H1 (cell line): ENCODE results near the gene GGCX. TPM values are rescaled to one million over a fixed set of nuclear protein-coding genes. Genes with fewer than 3 reads are reported as not detected.

Source experiments
- CHD7 ChIP-seq: fragments of 300-600 bp; sonication (generic); IDR thresholded peaks from 2 replicates; pipeline ENCODE4 v1.7.1; 2012; ENCODE audit warnings: low read length, moderate library complexity, mild to moderate bottlenecking, inconsistent platforms; ENCODE audit not compliant: insufficient replicate concordance
- polyA plus RNA-seq, 7 experiments: library from polyadenylated mRNA; depleted of rRNA in 3 of 7; stranded (reverse) in 5 of 7; unstranded in 2 of 7; fragments of >200 nt in 5 of 7; fragments of 200-250 nt in 2 of 7; gene quantifications; 1 replicate in 5 of 7; 2 replicates in 1 of 7; 4 replicates in 1 of 7; pipeline versions ENCODE4 v1.2.1 to v1.2.3, GENCODE V29; 2011 to 2013; ENCODE audit warnings: missing spikeins in 2 of 7, mixed read lengths in 2 of 7
- total RNA-seq: library from RNA; stranded (reverse); fragmentation: NEBNext Ultra II Directional; extraction: Animal tissue kit (Norgen Biotek cat#: 25700); gene quantifications from 2 replicates; pipeline ENCODE4 v1.2.1, GENCODE V29; 2021

The GGCX gene
- total and polyA plus RNA-seq, 2 of the 8 experiments (the other 6 are each of a cell fraction or from before 2014, with no cell fraction given), result 29.4 to 33.8 TPM

GRCh38 chr2:85497944-85498630 lies 63.2 kb downstream of the GGCX start (continued):
- TF ChIP-seq CHD7, result no peak
